Measurements from ENCODE around the gene MAT2B. TPM values are rescaled to one million over a fixed set of nuclear protein-coding genes. Genes with fewer than 3 reads are reported as not detected.

Gene MAT2B
- total RNA-seq, 1 experiment from 2014 or later, result 55.7 TPM

DNA sequence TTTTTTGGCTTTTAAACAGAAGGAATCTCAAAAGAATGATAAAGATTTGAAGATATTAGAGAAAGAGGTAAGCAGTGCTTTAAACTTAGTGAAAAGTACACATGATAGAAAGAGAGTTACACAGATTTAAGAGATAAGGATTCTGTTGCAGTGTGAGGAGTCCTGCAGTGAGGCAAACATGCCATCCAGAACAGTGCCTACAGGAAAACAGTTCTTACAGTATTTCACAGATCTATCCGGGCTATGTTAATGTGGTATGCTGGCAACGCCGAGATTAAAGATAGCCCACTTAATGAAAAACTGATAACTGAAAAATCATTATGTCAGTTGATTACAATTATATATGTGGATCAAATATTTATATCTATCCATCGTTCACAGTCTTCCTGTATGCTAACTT lies 37.7 kb upstream of the MAT2B start:
- peaks cover 73% of the 10 kb centered on the region for H3K36me3 Mint-ChIP-seq
- H3K27ac Mint-ChIP-seq, result no peak overlapping the region

More for the DNA sequence above, 37.7 kb upstream of the MAT2B start:
- no peak for DNase-seq (ENCODE audit: low spot score)
- no peak overlapping the region for H3K4me3 Mint-ChIP-seq
- POLR2A ChIA-PET, result no interaction called here
- H3K9me3 Mint-ChIP-seq, result no peaks in the 10 kb centered on the region
- CTCF ChIA-PET, result no interaction called here
- H3K27me3 Mint-ChIP-seq (ENCODE audit: low read depth), result no peaks in the 10 kb centered on the region
- H3K4me1 Mint-ChIP-seq, result peaks cover 4% of the 10 kb centered on the region; the same call in 1 of the 2 replicates
- no peak for TF ChIP-seq FOXP1 (CRISPR knock-in tag; IDR thresholded peaks at IDR 0.05; ENCODE audit: borderline replicate concordance)
- TF ChIP-seq NR1H2 (CRISPR knock-in tag; IDR thresholded peaks at IDR 0.05), result no peak
- no peak for TF ChIP-seq MYBL2 (CRISPR knock-in tag; IDR thresholded peaks at IDR 0.05)
- TF ChIP-seq, protein P1, sequence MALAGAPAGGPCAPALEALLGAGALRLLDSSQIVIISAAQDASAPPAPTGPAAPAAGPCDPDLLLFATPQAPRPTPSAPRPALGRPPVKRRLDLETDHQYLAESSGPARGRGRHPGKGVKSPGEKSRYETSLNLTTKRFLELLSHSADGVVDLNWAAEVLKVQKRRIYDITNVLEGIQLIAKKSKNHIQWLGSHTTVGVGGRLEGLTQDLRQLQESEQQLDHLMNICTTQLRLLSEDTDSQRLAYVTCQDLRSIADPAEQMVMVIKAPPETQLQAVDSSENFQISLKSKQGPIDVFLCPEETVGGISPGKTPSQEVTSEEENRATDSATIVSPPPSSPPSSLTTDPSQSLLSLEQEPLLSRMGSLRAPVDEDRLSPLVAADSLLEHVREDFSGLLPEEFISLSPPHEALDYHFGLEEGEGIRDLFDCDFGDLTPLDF (CRISPR knock-in tag; IDR thresholded peaks at IDR 0.05), result no peak
- TF ChIP-seq, protein P2, sequence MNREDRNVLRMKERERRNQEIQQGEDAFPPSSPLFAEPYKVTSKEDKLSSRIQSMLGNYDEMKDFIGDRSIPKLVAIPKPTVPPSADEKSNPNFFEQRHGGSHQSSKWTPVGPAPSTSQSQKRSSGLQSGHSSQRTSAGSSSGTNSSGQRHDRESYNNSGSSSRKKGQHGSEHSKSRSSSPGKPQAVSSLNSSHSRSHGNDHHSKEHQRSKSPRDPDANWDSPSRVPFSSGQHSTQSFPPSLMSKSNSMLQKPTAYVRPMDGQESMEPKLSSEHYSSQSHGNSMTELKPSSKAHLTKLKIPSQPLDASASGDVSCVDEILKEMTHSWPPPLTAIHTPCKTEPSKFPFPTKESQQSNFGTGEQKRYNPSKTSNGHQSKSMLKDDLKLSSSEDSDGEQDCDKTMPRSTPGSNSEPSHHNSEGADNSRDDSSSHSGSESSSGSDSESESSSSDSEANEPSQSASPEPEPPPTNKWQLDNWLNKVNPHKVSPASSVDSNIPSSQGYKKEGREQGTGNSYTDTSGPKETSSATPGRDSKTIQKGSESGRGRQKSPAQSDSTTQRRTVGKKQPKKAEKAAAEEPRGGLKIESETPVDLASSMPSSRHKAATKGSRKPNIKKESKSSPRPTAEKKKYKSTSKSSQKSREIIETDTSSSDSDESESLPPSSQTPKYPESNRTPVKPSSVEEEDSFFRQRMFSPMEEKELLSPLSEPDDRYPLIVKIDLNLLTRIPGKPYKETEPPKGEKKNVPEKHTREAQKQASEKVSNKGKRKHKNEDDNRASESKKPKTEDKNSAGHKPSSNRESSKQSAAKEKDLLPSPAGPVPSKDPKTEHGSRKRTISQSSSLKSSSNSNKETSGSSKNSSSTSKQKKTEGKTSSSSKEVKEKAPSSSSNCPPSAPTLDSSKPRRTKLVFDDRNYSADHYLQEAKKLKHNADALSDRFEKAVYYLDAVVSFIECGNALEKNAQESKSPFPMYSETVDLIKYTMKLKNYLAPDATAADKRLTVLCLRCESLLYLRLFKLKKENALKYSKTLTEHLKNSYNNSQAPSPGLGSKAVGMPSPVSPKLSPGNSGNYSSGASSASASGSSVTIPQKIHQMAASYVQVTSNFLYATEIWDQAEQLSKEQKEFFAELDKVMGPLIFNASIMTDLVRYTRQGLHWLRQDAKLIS (CRISPR knock-in tag; IDR thresholded peaks at IDR 0.05; ENCODE audit: borderline replicate concordance), result no peak
- TF ChIP-seq, protein P3, sequence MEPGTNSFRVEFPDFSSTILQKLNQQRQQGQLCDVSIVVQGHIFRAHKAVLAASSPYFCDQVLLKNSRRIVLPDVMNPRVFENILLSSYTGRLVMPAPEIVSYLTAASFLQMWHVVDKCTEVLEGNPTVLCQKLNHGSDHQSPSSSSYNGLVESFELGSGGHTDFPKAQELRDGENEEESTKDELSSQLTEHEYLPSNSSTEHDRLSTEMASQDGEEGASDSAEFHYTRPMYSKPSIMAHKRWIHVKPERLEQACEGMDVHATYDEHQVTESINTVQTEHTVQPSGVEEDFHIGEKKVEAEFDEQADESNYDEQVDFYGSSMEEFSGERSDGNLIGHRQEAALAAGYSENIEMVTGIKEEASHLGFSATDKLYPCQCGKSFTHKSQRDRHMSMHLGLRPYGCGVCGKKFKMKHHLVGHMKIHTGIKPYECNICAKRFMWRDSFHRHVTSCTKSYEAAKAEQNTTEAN (CRISPR knock-in tag; IDR thresholded peaks at IDR 0.05), result no peak
- TF ChIP-seq, protein P4, sequence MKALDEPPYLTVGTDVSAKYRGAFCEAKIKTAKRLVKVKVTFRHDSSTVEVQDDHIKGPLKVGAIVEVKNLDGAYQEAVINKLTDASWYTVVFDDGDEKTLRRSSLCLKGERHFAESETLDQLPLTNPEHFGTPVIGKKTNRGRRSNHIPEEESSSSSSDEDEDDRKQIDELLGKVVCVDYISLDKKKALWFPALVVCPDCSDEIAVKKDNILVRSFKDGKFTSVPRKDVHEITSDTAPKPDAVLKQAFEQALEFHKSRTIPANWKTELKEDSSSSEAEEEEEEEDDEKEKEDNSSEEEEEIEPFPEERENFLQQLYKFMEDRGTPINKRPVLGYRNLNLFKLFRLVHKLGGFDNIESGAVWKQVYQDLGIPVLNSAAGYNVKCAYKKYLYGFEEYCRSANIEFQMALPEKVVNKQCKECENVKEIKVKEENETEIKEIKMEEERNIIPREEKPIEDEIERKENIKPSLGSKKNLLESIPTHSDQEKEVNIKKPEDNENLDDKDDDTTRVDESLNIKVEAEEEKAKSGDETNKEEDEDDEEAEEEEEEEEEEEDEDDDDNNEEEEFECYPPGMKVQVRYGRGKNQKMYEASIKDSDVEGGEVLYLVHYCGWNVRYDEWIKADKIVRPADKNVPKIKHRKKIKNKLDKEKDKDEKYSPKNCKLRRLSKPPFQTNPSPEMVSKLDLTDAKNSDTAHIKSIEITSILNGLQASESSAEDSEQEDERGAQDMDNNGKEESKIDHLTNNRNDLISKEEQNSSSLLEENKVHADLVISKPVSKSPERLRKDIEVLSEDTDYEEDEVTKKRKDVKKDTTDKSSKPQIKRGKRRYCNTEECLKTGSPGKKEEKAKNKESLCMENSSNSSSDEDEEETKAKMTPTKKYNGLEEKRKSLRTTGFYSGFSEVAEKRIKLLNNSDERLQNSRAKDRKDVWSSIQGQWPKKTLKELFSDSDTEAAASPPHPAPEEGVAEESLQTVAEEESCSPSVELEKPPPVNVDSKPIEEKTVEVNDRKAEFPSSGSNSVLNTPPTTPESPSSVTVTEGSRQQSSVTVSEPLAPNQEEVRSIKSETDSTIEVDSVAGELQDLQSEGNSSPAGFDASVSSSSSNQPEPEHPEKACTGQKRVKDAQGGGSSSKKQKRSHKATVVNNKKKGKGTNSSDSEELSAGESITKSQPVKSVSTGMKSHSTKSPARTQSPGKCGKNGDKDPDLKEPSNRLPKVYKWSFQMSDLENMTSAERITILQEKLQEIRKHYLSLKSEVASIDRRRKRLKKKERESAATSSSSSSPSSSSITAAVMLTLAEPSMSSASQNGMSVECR (CRISPR knock-in tag; IDR thresholded peaks at IDR 0.05; ENCODE audit: borderline replicate concordance), result no peak
- TF ChIP-seq SOX15 (CRISPR knock-in tag; IDR thresholded peaks at IDR 0.05), result no peak
- TF ChIP-seq NR3C1 (CRISPR knock-in tag; conservative IDR thresholded peaks at IDR 0.05; ENCODE audit: low read depth), result no peak
- TF ChIP-seq, protein P5, sequence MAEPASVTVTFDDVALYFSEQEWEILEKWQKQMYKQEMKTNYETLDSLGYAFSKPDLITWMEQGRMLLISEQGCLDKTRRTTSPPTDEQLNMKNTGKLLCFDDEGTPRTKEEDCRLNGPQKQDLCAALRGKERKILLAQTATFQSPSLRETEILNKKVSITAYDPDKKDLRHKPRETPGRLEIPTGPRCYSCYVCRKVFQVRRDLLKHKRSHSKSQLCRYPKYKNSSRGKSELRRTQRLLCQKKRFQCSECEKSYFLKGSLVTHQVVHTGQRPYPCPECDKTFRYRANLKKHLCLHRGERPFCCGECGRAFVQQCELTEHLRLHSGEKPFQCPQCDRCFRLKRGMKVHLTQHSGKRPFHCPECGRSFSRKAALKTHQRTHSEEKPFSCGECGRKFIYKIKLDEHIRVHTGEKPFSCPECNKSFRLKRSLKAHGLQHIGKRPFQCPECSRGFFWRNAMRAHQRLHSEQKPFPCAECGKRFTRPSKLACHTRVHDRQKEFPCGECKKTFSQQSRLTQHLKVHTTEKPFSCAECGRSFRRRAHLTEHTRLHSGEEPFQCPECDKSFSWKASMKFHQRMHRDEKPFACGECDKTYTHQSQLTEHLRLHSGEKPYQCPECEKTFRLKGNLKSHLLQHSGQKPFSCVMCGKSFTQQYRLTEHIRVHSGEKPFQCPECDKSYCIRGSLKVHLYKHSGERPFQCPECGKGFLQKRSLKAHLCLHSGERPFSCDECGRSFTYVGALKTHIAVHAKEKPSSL (CRISPR knock-in tag; conservative IDR thresholded peaks at IDR 0.05), result no peak
- no peak for TF ChIP-seq TP53 (CRISPR knock-in tag; IDR thresholded peaks at IDR 0.05)
- ATAC-seq, result no peak
